Measurements from ENCODE around the gene TBC1D3.
"Not testable (repeated sequence)": the region's sequence is repeated elsewhere in the genome, so short reads cannot be mapped to it uniquely, and the experiment has no call there.

The TBC1D3 gene

DNA sequence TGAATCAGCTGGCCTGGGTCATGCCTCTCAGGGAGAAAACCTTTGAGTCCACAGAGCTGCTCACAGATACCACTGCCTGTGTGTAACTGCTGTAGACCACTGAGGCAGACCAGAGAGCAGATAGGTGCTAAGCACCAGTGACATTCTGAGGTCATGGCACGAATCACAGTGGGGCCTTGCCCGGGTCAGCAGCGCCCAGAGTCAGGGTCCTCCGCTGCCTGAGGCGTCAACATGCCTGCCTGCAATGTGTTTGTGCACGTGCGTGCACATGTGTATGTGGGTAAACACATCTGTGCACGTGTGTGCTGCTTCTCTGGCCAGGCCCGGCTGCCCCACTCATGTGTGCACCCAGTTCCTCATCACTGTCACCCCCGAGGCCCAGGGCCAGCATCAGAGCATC, at the start of gene TBC1D3:
Gene TBC1D3 (minus strand): TSS at position 101 of the 400 bp plus-strand sequence. CDS start 1,526 bp downstream, outside the sequence.
- DNase-seq = not testable (repeated sequence)

DNA sequence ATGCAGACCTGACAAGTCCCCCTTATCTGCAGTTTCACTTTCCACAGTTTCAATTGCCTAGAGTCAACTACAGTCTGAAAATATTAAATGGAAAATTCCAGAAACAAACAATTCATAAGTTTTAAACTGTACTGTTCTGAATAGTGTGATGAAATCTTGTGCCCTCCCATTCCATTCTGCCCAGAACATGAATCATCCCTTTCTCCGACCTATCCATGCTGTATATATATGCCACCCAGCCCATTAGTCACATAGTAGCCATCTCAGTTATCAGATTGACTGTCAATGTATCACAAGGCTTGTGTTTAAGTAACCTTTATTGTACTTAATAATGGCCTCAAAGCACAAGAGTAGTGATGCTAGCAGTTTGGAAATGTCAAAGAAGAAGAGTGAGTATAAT, 40.4 kb upstream of the TBC1D3 start:
- not testable (repeated sequence) for DNase-seq

DNA sequence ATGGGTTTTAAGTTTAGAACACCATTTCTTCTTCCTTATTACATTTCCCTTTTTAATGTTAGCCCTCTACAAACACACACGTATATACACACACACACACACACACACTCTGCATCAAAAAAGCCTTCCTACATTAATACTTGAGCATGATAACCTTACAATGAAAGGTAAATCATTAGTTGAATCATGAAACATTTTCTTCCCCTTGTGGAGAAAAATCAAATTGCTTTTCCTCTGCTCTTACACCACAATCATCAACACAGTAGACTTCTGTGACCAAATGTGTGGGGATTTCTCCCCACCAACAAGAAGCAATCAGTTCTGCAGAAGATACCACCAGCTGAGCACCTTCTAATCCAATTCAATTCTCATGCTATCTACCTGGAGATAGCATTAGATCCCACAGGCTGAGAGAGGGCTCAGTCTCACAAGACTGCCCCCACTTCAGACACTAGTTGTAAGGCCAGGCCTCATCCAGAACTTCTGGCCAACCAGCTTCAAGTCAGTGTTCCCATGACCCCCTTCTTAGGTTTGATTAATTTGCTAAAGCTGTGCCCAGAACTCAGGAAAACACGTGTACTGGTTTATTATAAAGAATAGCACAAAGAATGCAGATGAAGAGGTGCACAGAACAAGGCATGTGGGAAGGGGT, 33.6 kb upstream of the TBC1D3 start:
- DNase-seq = not testable (repeated sequence)

DNA sequence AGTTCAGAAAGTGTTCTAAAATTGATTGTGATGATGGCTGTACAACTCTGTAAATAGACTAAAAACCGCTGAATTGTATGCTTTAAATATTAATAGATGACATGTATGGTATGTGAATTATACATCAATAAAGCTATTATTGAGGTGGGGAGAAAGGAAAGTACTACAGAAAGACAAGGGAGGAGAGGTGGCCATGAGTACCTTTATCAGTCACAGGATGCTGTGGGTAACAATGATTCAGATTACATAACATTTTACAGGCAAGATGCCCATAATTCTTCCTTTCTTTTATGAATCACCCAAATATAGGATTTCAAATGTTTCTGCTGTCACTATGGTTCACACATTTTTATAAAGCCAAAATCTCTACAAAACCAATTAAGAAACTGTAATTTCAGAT, 28.5 kb upstream of the TBC1D3 start:
- DNase-seq = not testable (repeated sequence)

DNA sequence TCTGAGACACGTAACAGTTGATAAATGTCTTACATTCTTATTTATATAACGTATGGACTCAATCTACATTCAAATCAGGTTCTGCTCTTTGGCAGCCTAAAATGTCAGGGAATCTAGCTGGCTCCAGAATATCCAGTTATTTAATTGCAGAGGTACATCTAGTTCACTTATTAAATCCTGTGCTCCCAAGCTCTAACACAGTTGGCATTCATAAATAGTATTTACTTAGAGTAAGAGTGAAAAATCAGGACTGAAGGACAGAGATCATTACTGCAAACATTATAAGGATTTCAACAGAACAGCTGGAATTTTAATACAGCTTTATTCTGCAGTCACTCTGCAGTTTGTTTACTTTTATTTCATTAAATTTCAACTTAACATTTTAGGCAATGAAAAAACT, 7.9 kb upstream of the TBC1D3 start:
- not testable (repeated sequence) for DNase-seq

DNA sequence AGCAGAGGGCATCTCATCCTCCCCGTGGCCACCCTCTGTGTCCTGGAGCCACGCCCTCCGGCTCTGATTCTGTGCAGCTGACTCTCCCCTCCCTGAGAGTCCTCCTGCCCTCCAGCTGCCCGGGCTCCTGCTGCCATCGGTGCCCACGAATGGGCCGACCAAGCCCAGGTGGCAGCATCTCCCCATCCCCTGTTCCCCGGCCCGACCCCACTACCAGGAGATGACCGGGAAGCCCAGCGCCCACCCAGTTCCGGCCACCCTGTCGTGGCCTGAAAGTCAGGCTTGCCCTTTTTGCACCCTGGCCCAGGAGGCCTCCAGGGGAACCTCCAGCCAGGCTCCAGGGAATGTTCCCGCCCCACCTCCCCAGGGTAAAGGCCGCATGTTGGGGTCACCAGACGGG, 57.5 kb downstream of the TBC1D3 start:
- DNase-seq = not testable (repeated sequence)

Data from NCI-H1930 (cell line).